ENCODE data around the gene VARS2. TPM values are rescaled to one million over a fixed set of nuclear protein-coding genes. Genes with fewer than 3 reads are reported as not detected.

VARS2 gene
- total RNA-seq, 1 experiment from 2014 or later, result 68.2 TPM

DNA sequence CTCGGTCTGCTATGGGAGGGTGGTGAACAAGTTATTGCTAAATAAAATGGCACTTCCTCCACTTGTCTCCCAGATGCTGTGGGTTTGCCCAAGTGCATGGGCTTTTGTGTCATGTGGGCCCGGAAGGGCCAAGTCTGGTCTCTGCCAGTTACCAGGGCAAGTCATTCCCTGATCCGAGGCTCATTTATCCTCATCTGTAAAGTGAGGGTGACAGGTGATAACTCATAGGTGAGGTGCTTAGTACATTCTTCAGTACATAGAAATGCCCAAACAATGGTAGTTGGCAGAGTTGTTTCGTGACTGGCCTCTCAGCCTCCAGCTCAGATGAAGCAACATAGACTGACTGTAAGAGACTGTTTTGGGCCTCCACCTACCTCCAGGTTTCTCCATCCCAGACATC, 24.7 kb downstream of the VARS2 start:
- H3K4me1 Mint-ChIP-seq, result peaks cover 32 to 50% of the 10 kb centered on the region in 2 experiments
- Histone ChIP-seq H3K56ac (ENCODE audit: insufficient read length, low read depth, low read length) (no peak overlapping the region), H3K79me1 (ENCODE audit: insufficient read depth, low read depth, low read length, poor library complexity, severe bottlenecking) (no peaks in the 10 kb centered on the region), H3K9me3 (ENCODE audit: control insufficient read depth, low read depth, low read length) (no peaks in the 10 kb centered on the region), H3K18ac (ENCODE audit: insufficient read length, low read depth, low read length) (no peak overlapping the region), H2BK120ac (ENCODE audit: low read depth, low read length, poor library complexity, severe bottlenecking) (no peak overlapping the region), H2BK12ac (ENCODE audit: insufficient read length, low read depth, low read length) (no peak overlapping the region), H2AFZ (ENCODE audit: low read length) (no peak overlapping the region), H3K9ac (ENCODE audit: extremely low read depth, insufficient read length, low read length) (no peak overlapping the region), H3T11ph (ENCODE audit: low read length) (no peak overlapping the region), H4K20me1 (ENCODE audit: control insufficient read depth, insufficient read depth, insufficient read length) (no peaks in the 10 kb centered on the region), H3K14ac (ENCODE audit: insufficient read depth, low read length) (no peak overlapping the region; the same call in 1 of the 2 replicates), H3K4me2 (ENCODE audit: insufficient read depth, insufficient read length, low read length) (no peak overlapping the region), H3K23ac (ENCODE audit: insufficient read length, low read depth, low read length) (no peak overlapping the region), H2AK5ac (ENCODE audit: insufficient read length, low read length) (no peak overlapping the region), H3K4me1 (ENCODE audit: insufficient read depth, low read length) (peaks cover 6% of the 10 kb centered on the region; the same call in 1 of the 2 replicates), H4K8ac (replicated peaks; ENCODE audit: insufficient read length, low read depth, low read length) (no peak overlapping the region), H4K5ac (ENCODE audit: insufficient read length, low read depth, low read length) (no peak overlapping the region), H3K79me2 (ENCODE audit: insufficient read depth, low read length) (no peaks in the 10 kb centered on the region), H2BK20ac (ENCODE audit: low read depth, low read length, poor library complexity, severe bottlenecking) (no peak overlapping the region), H4K91ac (ENCODE audit: insufficient read length, low read depth, low read length) (no peak overlapping the region), H3K23me2 (ENCODE audit: insufficient read length, low read depth, low read length, poor library complexity, severe bottlenecking) (no peaks in the 10 kb centered on the region), H2BK15ac (ENCODE audit: low read depth, low read length) (no peak overlapping the region), H3K27me3 (ENCODE audit: insufficient read depth, low read length) (no peaks in the 10 kb centered on the region), H3K4ac (ENCODE audit: low read depth, low read length) (no peak overlapping the region), H2BK5ac (ENCODE audit: insufficient read length, low read length) (no peak overlapping the region), H3K27ac (ENCODE audit: insufficient read length, low read depth, low read length) (no peak overlapping the region)
- no peaks in the 10 kb centered on the region for H3K9me3 Mint-ChIP-seq
- H3K27me3 Mint-ChIP-seq (ENCODE audit: low read depth), result peaks cover 6% of the 10 kb centered on the region
- WGBS (ENCODE audit: extremely low coverage, insufficient read length, low lambda C conversion rate), result no CpG with 5 or more reads among the region's 4 CpGs
- no peaks in the 10 kb centered on the region for H3K36me3 Mint-ChIP-seq (ENCODE audit: insufficient read depth in 1 of 3, low read depth in 3 of 3)
- H3K4me3 Mint-ChIP-seq, result no peak overlapping the region
- DNase-seq, result no peak
- TF ChIP-seq, protein P1, sequence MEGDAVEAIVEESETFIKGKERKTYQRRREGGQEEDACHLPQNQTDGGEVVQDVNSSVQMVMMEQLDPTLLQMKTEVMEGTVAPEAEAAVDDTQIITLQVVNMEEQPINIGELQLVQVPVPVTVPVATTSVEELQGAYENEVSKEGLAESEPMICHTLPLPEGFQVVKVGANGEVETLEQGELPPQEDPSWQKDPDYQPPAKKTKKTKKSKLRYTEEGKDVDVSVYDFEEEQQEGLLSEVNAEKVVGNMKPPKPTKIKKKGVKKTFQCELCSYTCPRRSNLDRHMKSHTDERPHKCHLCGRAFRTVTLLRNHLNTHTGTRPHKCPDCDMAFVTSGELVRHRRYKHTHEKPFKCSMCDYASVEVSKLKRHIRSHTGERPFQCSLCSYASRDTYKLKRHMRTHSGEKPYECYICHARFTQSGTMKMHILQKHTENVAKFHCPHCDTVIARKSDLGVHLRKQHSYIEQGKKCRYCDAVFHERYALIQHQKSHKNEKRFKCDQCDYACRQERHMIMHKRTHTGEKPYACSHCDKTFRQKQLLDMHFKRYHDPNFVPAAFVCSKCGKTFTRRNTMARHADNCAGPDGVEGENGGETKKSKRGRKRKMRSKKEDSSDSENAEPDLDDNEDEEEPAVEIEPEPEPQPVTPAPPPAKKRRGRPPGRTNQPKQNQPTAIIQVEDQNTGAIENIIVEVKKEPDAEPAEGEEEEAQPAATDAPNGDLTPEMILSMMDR (conservative IDR thresholded peaks at IDR 0.05), result no peak
- H3K27ac Mint-ChIP-seq, result no peak overlapping the region
